Caco-2 (cell line): ENCODE results near the gene MYO10. TPM values are rescaled to one million over a fixed set of nuclear protein-coding genes. Genes with fewer than 3 reads are reported as not detected.

Experiments used
- BruUV-seq: library from RNA; stranded (reverse); fragments of 400-500 nt; replicated peaks from 2 replicates; lab custom pipeline; 2021; lab: Mats Ljungman, UMichigan
- CTCF ChIA-PET: fragments of 300-600 bp; sonication (Branson Sonifier 250); formaldehyde crosslinking; loops from one replicate; lab custom pipeline; 2022; ENCODE audit warnings: antibody characterized with exemption; lab: Charles Lee
- POLR2A ChIA-PET: fragments of 300-600 bp; sonication (Branson Sonifier 250); formaldehyde crosslinking; loops from one replicate; lab custom pipeline; 2022; ENCODE audit warnings: antibody characterized with exemption; lab: Charles Lee
- DNase-seq, 2 experiments: peaks; one replicate each; pipeline versions ENCODE4 v3.0.0 to v3.0.0-alpha.2; 2020 to 2022
- H3K27me3 ChIP-seq: replicated peaks from 2 replicates; pipeline ENCODE4 v1.6.0; 2011; ENCODE audit warnings: low read length; ENCODE audit not compliant: control insufficient read depth, insufficient read depth
- H3K36me3 ChIP-seq: 2 replicates; pipeline ENCODE4 v1.5.1; 2011; ENCODE audit warnings: low read length; ENCODE audit not compliant: control insufficient read depth, insufficient read depth
- H3K4me1 ChIP-seq: fragments of 250-450 bp; sonication (Bioruptor Pico); 2 replicates; pipeline ENCODE4 v1.5.1; 2020; ENCODE audit warnings: mild to moderate bottlenecking
- H3K4me3 ChIP-seq: 2 replicates; pipeline ENCODE4 v1.5.1; 2011; ENCODE audit warnings: low read depth, mild to moderate bottlenecking, control low read depth, low read length
- H3K9me3 ChIP-seq: fragments of 250-450 bp; sonication (Bioruptor Pico); 2 replicates; pipeline ENCODE4 v1.5.1; 2020; ENCODE audit warnings: mild to moderate bottlenecking, moderate library complexity
- H3K27ac Mint-ChIP-seq: one replicate; pipeline ENCODE4 v1.8.0; 2022; ENCODE audit warnings: mixed read lengths; ENCODE audit not compliant: unreplicated experiment
- H3K27me3 Mint-ChIP-seq: one replicate; pipeline ENCODE4 v1.8.0; 2022; ENCODE audit warnings: mixed read lengths; ENCODE audit not compliant: insufficient read depth, unreplicated experiment
- H3K36me3 Mint-ChIP-seq: one replicate; pipeline ENCODE4 v1.8.0; 2022; ENCODE audit warnings: mild to moderate bottlenecking, mixed read lengths; ENCODE audit not compliant: insufficient read depth, unreplicated experiment
- H3K4me1 Mint-ChIP-seq: one replicate; pipeline ENCODE4 v1.8.0; 2022; ENCODE audit warnings: low read depth, mixed read lengths; ENCODE audit not compliant: unreplicated experiment
- H3K4me3 Mint-ChIP-seq: one replicate; pipeline ENCODE4 v1.8.0; 2022; ENCODE audit warnings: mild to moderate bottlenecking, moderate library complexity, mixed read lengths; ENCODE audit not compliant: unreplicated experiment
- H3K9me3 Mint-ChIP-seq: one replicate; pipeline ENCODE4 v1.8.0; 2022; ENCODE audit warnings: mixed read lengths; ENCODE audit not compliant: unreplicated experiment
- intact Hi-C: fragments of 100-400 bp; cut with micrococcal nuclease; formaldehyde crosslinking; loops from one replicate; pipeline ENCODE4 v1.10.0; 2022; ENCODE audit not compliant: unreplicated experiment
- total RNA-seq: library from RNA; stranded (reverse); gene quantifications from 2 replicates; pipeline ENCODE4 v1.2.3, GENCODE V29; 2022
- TF ChIP-seq, protein P1 (sequence below), 2 experiments: fragments of 200-600 bp in 1 of 2; IDR thresholded peaks; 1 replicate in 1 of 2; 2 replicates in 1 of 2; pipeline versions ENCODE4 v1.5.1 to v1.8.0; 2011 to 2022; ENCODE audit warnings: antibody characterized with exemption in 1 of 2, control low read depth in 1 of 2, inconsistent platforms in 1 of 2, low read depth in 1 of 2, low read length in 1 of 2, mild to moderate bottlenecking in 1 of 2, moderate library complexity in 1 of 2; ENCODE audit not compliant: insufficient read depth in 1 of 2, severe bottlenecking in 1 of 2, unreplicated experiment in 1 of 2

MYO10 gene
- total RNA-seq, 1 experiment from 2014 or later = 67.6 TPM

DNA sequence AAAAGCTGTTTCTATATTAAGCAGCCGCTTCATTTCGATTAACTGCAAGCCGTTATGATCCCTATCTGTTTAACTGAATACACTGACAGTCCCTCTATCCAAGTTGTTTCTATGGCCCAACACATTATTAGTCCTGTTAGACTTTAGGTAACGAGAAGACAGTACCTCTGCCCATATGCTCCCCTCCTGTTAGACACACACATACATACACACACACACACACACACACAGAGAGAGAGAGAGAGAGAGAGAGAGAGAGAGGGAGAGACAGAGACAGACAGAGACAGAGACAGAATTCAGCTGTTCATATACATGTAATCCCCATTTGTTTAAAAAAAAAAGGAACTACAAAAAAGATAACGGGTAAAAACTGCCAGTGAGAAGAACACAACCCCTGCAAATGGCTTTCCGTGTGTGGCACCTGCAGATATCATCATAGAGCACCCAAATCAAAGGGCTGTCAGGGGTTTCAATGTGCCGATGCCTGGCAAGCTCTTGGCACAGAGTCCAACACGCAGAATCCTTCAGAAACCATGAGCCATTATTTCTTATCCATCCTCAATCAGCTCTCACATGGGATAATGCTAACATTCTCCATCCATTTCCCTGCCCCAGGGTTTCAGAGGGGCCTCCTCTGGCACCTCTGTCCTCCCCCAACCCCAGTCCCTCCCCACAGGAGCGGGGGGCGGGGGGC, 144.0 kb downstream of the MYO10 start:
- H3K9me3 Mint-ChIP-seq = no peaks in the 10 kb centered on the region

DNA sequence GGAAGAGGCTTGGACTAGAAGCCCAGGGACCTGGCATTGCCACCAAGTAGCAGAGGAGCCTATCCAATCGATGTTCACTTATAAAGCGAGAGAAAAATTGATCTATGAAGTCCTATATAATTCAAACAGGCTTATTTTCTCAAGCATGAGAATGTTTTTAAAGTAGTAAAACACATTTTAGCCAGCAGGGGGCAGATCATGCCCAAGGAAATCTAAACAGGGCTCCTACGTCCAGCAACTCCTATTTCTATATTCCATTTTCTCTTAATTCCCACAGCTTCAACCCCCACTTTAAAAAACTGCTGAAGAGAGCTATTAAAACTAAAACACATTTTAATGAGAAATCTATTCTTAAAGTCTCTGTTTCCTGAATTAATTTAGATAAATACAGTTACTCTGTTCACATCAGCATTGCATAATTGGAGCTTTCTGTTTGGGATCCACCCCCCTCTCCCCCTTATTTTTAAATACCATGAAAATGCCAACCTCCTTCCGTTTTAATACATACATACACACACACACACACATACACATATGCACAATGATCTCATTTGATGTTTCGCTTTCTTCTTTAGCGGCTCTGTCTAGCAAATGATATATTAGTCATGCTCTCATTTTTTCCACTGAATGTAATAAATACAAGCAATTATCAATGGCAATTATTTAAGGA, 144.9 kb downstream of the MYO10 start:
- Histone ChIP-seq H3K4me3 (no peak overlapping the region), H3K36me3 (peaks cover 4% of the 10 kb centered on the region; the same call in 1 of the 2 replicates), H3K27me3 (no peaks in the 10 kb centered on the region; the same call in 1 of the 2 replicates), H3K9me3 (no peaks in the 10 kb centered on the region), H3K4me1 (no peaks in the 10 kb centered on the region)
- intact Hi-C loops = loop anchor here (1.0 kb wide), 5 partner anchors 90 to 412 kb away; no protein-coding TSS in a partner anchor
- H3K36me3 Mint-ChIP-seq = peaks cover 41% of the 10 kb centered on the region
- H3K27me3 Mint-ChIP-seq = no peaks in the 10 kb centered on the region
- no peaks in the 10 kb centered on the region for H3K9me3 Mint-ChIP-seq
- DNase-seq = peak in 1 of 2 experiments; percentile 63
- TF ChIP-seq, protein P1, sequence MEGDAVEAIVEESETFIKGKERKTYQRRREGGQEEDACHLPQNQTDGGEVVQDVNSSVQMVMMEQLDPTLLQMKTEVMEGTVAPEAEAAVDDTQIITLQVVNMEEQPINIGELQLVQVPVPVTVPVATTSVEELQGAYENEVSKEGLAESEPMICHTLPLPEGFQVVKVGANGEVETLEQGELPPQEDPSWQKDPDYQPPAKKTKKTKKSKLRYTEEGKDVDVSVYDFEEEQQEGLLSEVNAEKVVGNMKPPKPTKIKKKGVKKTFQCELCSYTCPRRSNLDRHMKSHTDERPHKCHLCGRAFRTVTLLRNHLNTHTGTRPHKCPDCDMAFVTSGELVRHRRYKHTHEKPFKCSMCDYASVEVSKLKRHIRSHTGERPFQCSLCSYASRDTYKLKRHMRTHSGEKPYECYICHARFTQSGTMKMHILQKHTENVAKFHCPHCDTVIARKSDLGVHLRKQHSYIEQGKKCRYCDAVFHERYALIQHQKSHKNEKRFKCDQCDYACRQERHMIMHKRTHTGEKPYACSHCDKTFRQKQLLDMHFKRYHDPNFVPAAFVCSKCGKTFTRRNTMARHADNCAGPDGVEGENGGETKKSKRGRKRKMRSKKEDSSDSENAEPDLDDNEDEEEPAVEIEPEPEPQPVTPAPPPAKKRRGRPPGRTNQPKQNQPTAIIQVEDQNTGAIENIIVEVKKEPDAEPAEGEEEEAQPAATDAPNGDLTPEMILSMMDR (IDR thresholded peaks at IDR 0.05; ENCODE audit: insufficient read depth in 1 of 2, low read depth in 1 of 2, low read length in 1 of 2, severe bottlenecking in 1 of 2, unreplicated experiment in 1 of 2) = peak; percentile 65 to 73
- H3K4me3 Mint-ChIP-seq = no peak overlapping the region
- no TSS peak for BruUV-seq
- no peak overlapping the region for H3K27ac Mint-ChIP-seq
- ChIA-PET CTCF (interaction anchor here (0.7 to 1.3 kb wide), 6 partner anchors 110 to 425 kb away, joined by 3 to 8 read pairs (median 4); no protein-coding TSS in a partner anchor), POLR2A (interaction anchor here (0.6 kb wide), 1 partner anchor 52 kb away, joined by 3 read pairs; no protein-coding TSS in a partner anchor)
- H3K4me1 Mint-ChIP-seq = no peaks in the 10 kb centered on the region

More for the DNA sequence above, 144.0 kb downstream of the MYO10 start:
- CTCF ChIA-PET = interaction anchor here (0.7 to 1.3 kb wide), 6 partner anchors 109 to 424 kb away, joined by 3 to 8 read pairs (median 4); no protein-coding TSS in a partner anchor
- Mint-ChIP-seq H3K27ac (no peak overlapping the region), H3K27me3 (no peaks in the 10 kb centered on the region), H3K36me3 (peaks cover 35% of the 10 kb centered on the region), H3K4me3 (no peak overlapping the region), H3K4me1 (no peaks in the 10 kb centered on the region)
- TF ChIP-seq, protein P1 (IDR thresholded peaks at IDR 0.05; ENCODE audit: insufficient read depth in 1 of 2, low read depth in 1 of 2, low read length in 1 of 2, severe bottlenecking in 1 of 2, unreplicated experiment in 1 of 2) = no peak
- no peak for DNase-seq
- intact Hi-C loops = loop anchor here (1.0 kb wide), 5 partner anchors 89 to 411 kb away; no protein-coding TSS in a partner anchor
- no TSS peak for BruUV-seq
- no peaks in the 10 kb centered on the region for H3K9me3 ChIP-seq
- peaks cover 4% of the 10 kb centered on the region; the same call in 1 of the 2 replicates for H3K36me3 ChIP-seq
- no peaks in the 10 kb centered on the region for H3K4me1 ChIP-seq
- POLR2A ChIA-PET = no interaction called here
- no peak overlapping the region for H3K4me3 ChIP-seq
- no peaks in the 10 kb centered on the region; the same call in 1 of the 2 replicates for H3K27me3 ChIP-seq

DNA sequence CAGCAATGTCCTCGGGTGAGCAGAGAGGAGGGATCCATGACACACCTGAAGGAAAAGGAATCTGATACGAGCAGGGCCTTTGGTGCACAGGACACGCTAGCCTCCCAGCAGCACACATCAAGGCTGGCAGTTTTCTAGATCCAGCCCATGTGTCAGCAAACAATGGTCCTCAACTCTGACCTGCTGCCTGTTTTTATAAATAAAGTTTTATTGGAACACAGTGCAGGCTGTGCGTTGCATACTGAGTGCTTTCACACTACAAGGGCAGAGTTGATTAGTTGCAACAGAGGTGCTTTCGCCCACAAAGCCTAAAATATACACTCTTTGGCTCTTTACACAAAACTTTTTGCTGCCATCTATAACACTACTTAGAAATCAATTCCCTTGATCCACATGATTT, 147.1 kb downstream of the MYO10 start:
- no peaks in the 10 kb centered on the region for H3K4me1 ChIP-seq
- TF ChIP-seq, protein P1 (IDR thresholded peaks at IDR 0.05; ENCODE audit: insufficient read depth in 1 of 2, low read depth in 1 of 2, low read length in 1 of 2, severe bottlenecking in 1 of 2, unreplicated experiment in 1 of 2) = no peak
- Mint-ChIP-seq H3K9me3 (no peaks in the 10 kb centered on the region), H3K4me3 (no peak overlapping the region), H3K27ac (no peak overlapping the region), H3K36me3 (peaks cover 53% of the 10 kb centered on the region), H3K27me3 (no peaks in the 10 kb centered on the region), H3K4me1 (peaks cover 6% of the 10 kb centered on the region)
- intact Hi-C loops = no loop called here
- BruUV-seq = no TSS peak
- H3K27me3 ChIP-seq = no peaks in the 10 kb centered on the region; the same call in 1 of the 2 replicates
- H3K36me3 ChIP-seq = peaks cover 6% of the 10 kb centered on the region; the same call in 1 of the 2 replicates
- ChIA-PET CTCF (interaction anchor here (0.7 kb wide), 1 partner anchor 401 kb away, joined by 3 read pairs; no protein-coding TSS in a partner anchor), POLR2A (no interaction called here)
- DNase-seq = no peak
- H3K9me3 ChIP-seq = no peaks in the 10 kb centered on the region
- no peak overlapping the region for H3K4me3 ChIP-seq
